HG03558 (cell line): ENCODE measurements around the gene AGAP1.

Experiments used
- ATAC-seq: cut with Tn5 transposase; IDR thresholded peaks from one replicate; pipeline ENCODE4 v1.9.1; 2021; ENCODE audit warnings: moderate number of reproducible peaks; ENCODE audit not compliant: unreplicated experiment; ENCODE audit errors: extremely low read depth

Gene AGAP1

DNA sequence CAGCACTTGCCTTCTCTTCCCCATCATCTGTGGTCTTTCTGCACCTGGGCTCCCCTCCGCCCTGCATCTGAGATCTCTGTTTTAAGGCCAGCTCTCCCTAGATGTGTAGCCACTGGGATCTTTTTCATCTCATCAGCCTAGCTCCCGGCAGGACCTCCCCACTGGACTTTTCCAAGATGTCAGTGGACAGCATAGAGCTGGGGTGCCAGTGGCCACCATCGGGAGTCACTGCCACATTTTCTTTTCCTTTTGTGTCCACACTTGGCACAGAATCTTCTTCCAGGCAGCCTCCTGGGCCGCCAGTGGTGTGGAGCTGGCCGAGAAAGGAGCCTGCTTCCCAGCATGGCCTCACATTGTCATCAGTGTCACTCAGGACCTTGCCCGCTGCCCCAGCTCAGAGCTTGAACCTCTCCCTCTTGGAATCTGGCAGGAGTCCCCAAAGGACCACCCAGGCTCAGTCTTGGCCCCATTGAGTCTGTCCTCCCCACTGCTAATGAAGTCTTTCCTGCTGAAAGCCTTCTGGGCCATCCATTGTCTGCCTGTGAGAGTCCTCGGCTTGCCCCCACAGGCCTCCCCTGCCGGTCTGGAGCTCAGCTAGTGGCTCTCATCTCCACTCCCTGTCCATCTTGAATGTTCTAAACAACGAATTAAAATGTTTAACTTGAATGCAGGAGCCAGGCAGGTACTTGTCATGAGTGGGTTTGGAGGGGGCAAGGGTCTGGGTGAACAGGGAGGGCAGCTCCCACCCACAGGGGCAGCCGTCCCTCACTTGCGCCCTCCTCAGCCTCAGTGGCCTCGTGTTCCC lies 349.9 kb downstream of the AGAP1 start:
- no peak for ATAC-seq

GRCh38 chr2:235844561-235844960 lies 350.7 kb downstream of the AGAP1 start:
- ATAC-seq: no peak

DNA sequence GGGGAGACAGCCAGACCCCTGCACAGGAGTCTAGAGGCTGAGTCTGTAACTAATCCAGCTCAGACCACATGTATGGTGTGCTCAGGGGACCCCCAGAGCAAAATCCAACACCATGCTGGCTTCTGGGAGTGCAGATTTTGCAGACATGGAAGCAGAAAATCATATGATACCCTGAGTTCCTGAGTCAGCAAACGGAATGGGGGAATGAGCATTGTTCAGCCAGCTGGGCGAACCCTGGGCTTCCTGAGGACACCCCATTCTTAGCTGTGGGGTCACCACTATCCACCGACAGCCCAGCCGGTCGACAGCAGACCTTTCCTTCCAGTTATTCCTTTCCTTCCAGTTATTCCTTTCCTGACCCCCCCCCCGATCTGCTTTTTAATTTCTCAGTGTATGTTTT lies 351.4 kb downstream of the AGAP1 start:
- no peak for ATAC-seq

DNA sequence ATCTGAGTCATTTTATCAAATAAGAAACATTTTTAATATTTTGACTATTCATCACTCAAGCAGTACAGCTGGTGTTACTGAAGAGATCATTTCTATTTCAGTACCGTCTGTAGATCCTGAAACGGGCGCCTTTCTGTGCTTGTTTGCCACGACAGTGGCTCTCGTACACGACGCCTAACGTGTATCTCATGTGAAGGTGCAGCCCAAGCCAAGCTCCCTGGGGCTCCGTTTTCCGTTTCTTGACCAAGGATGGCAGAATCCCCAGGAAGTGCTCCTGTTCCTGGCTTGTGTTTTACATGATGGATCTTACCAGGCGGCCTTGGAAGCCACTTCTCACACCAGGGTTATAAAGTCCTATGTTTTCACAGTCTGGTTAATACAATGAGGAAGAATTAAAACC lies 353.7 kb downstream of the AGAP1 start:
- no peak for ATAC-seq

GRCh38 chr2:235848055-235848454 lies 354.2 kb downstream of the AGAP1 start:
- ATAC-seq: no peak

- ATAC-seq: no peak
These were observed 355.1 kb downstream of the AGAP1 start for GRCh38 chr2:235848946-235849345.

DNA sequence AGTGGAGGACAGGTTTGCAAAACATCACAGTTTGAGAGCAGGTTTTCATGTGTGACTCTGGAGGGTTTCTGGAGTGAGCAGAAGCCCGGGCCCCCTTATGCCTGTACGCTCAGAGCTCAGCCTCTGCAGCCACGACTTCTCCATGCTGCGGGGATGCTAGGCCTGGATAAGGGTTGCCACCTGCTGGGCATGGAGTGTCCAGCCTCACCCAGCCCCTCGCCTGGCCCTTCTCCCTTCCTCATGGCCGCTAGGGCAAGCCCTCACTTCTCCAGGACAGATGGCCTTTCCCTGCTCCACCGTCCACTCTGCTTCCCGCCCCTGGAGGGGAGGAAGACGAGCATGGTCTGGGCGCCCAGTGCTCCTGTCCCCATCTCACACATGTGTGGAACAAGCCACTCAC lies 355.6 kb downstream of the AGAP1 start:
- ATAC-seq: no peak

- no peak for ATAC-seq
These were observed 356.4 kb downstream of the AGAP1 start for GRCh38 chr2:235850289-235850688.

- ATAC-seq: no peak
These were observed 357.1 kb downstream of the AGAP1 start for GRCh38 chr2:235850771-235851551.

- ATAC-seq: no peak
These were observed 358.1 kb downstream of the AGAP1 start for GRCh38 chr2:235851828-235852525.

DNA sequence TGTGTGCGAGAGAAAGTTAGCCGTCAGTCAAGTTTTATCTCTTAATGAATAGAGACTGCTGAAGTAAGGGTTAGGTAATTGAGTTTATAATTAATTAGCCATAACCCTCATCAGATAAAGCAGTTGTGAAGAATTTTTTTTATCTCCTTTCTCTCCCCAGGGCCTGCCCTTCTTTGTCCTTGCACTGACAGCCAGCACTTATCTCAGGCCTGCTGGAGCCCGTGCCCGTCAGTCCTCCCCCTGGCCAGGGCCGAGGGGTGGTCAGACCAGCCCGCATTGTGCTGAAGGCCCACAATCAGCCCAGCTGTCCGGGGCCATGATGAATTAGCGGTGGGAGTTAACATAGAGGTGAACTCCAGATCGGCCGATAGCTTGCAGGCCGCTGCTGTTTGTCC lies 358.7 kb downstream of the AGAP1 start:
- no peak for ATAC-seq

DNA sequence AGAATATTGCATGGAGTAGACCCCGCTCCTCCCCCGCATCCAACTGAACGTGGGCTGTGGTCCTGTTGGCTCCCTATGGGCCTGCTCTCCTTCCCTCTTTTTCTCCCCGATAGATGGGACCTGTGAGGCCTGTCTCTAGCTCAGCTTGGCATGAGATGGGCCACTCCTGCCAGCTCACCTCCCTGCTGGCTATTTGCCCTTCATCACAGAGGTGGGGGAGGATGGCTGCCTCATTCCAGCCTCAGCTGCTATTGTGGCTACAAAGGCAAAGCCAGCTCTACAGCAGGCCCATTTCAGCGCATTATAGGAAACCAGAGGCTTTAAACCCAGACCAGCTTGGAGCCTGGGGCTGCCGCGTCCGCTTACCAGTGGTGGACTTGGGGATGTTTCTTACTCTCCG lies 360.4 kb downstream of the AGAP1 start:
- no peak for ATAC-seq

DNA sequence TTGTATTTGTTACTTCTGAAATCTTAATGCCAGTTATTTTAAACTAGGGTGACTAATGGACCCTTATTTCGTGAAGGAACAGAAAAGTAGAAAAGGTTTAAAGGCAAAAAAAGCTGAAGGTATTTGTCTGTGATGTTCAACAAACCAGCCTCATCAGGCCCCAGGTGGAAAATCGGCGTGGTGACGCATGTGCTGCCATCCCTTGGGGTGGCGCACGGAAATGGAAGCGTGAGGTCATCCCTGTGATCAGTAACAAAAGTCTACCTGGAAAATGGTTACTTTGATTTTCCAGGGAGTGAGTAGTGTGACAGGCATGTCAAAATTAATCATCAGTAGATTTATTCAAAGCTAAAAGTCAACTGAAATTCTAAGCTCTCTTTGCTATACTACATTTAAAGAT lies 361.2 kb downstream of the AGAP1 start:
- no peak for ATAC-seq

DNA sequence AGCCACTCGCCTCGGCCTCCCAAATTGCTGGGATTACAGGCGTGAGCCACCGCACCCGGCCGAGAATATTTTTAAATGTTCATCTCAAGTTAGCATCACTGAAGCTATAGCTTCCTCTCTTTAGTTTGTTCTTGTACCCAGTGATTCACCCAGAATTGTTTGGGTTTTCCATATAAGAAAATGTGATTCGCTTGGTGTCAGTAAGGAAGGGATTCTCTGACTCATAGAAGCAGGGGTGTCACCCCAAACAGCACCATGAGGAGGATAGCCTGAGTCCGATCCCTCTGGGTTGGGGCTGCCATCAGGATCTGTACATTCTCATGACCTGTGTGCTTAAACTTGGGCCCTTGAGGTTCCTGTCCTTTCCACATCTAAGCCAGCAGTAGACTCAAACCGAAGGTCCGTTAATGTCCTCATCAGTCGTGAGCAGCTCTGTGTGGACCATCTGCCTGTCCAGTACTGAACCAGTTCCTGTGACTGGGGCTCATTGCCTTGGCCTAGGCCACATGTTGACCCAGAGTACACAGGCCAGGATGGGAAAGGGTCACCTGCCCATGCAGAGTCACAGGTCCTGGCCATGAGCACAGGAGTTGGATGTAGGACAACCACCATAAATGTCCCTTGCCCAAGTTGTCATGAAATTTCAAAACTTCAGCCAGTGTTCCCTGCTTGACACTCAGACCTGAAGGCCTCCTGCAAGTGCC lies 362.5 kb downstream of the AGAP1 start:
- ATAC-seq: no peak

GRCh38 chr2:235857598-235857997 lies 363.8 kb downstream of the AGAP1 start:
- ATAC-seq: no peak

- no peak for ATAC-seq
These were observed 365.0 kb downstream of the AGAP1 start for GRCh38 chr2:235858881-235859280.

- no peak for ATAC-seq
These were observed 365.8 kb downstream of the AGAP1 start for GRCh38 chr2:235859651-235860050.

DNA sequence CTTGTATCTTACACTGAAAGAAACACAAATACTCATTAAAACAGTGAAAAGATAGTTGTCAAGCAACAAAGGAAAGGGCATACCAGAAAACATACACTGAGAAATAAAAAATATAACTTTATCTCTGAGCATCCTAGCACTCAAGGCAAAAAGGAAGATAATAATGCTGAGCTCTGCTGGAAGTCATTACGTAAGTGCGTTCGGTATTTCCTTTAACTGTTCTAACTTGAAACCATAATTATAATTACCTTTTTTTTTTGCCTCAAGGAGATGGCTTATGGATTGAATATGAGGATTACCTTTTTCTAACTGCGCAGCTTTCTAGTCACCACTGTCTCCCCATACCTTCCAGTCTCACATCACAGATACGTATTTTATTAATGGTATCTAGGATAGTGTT lies 366.3 kb downstream of the AGAP1 start:
- no peak for ATAC-seq

GRCh38 chr2:235860871-235861270 lies 367.0 kb downstream of the AGAP1 start:
- no peak for ATAC-seq

- ATAC-seq: no peak
These were observed 367.5 kb downstream of the AGAP1 start for GRCh38 chr2:235861383-235861782.
